Measurements from ENCODE around the gene PSMB9. TPM values are rescaled to one million over a fixed set of nuclear protein-coding genes. Genes with fewer than 3 reads are reported as not detected.
"Not testable (repeated sequence)": the region's sequence is repeated elsewhere in the genome, so short reads cannot be mapped to it uniquely, and the experiment has no call there.

PSMB9 gene
- total RNA-seq, 3 donors from 2014 or later = 208 to 241 (median 210) TPM

GRCh38 chr6:32862725-32863124 lies 8.7 kb downstream of the PSMB9 start:
- H3K36me3 Mint-ChIP-seq (ENCODE audit: insufficient read depth) = peaks cover 29% of the 10 kb centered on the region
- peaks cover 48% of the 10 kb centered on the region for H3K4me1 Mint-ChIP-seq (ENCODE audit: low read depth)
- H3K9me3 Mint-ChIP-seq = no peaks in the 10 kb centered on the region
- ATAC-seq (no peak), DNase-seq (no peak)
- H3K4me3 Mint-ChIP-seq = no peak overlapping the region
- no peaks in the 10 kb centered on the region for H3K27me3 Mint-ChIP-seq (ENCODE audit: low read depth)

GRCh38 chr6:32865724-32866443 lies 11.9 kb downstream of the PSMB9 start:
- Mint-ChIP-seq H3K4me1 (ENCODE audit: low read depth) (peaks cover 34% of the 10 kb centered on the region), H3K27me3 (ENCODE audit: low read depth) (no peaks in the 10 kb centered on the region), H3K9me3 (no peaks in the 10 kb centered on the region), H3K4me3 (no peak overlapping the region), H3K36me3 (ENCODE audit: insufficient read depth) (peaks cover 4% of the 10 kb centered on the region)
- DNase-seq = no peak
- no peak for ATAC-seq

- H3K9me3 Mint-ChIP-seq = no peaks in the 10 kb centered on the region
- H3K36me3 Mint-ChIP-seq (ENCODE audit: insufficient read depth) = peaks cover 2% of the 10 kb centered on the region
- DNase-seq (no peak), ATAC-seq (peak; percentile 35 to 50)
- H3K4me3 Mint-ChIP-seq = peak overlapping the region; percentile 53
- peaks cover 34% of the 10 kb centered on the region for H3K4me1 Mint-ChIP-seq (ENCODE audit: low read depth)
- no peaks in the 10 kb centered on the region for H3K27me3 Mint-ChIP-seq (ENCODE audit: low read depth)
These were observed 13.1 kb downstream of the PSMB9 start for GRCh38 chr6:32867022-32867477.

GRCh38 chr6:32867554-32868256 lies 13.7 kb downstream of the PSMB9 start:
- peaks cover 2% of the 10 kb centered on the region for H3K36me3 Mint-ChIP-seq (ENCODE audit: insufficient read depth)
- H3K9me3 Mint-ChIP-seq = no peaks in the 10 kb centered on the region
- H3K27me3 Mint-ChIP-seq (ENCODE audit: low read depth) = no peaks in the 10 kb centered on the region
- DNase-seq (no peak), ATAC-seq (peak; percentile 13 to 34)
- H3K4me1 Mint-ChIP-seq (ENCODE audit: low read depth) = peaks cover 34% of the 10 kb centered on the region
- H3K4me3 Mint-ChIP-seq = peak overlapping the region; percentile 53

GRCh38 chr6:32868257-32868788 lies 14.3 kb downstream of the PSMB9 start:
- DNase-seq = peak; percentile 89
- peak; percentile 83 to 85 for ATAC-seq
- H3K4me3 Mint-ChIP-seq = no peak overlapping the region
- peaks cover 2% of the 10 kb centered on the region for H3K36me3 Mint-ChIP-seq (ENCODE audit: insufficient read depth)
- H3K4me1 Mint-ChIP-seq (ENCODE audit: low read depth) = peaks cover 34% of the 10 kb centered on the region
- no peaks in the 10 kb centered on the region for H3K9me3 Mint-ChIP-seq
- no peaks in the 10 kb centered on the region for H3K27me3 Mint-ChIP-seq (ENCODE audit: low read depth)

- not testable (repeated sequence) for H3K9me3 Mint-ChIP-seq; DNase-seq; H3K36me3 Mint-ChIP-seq (ENCODE audit: insufficient read depth); H3K4me3 Mint-ChIP-seq; H3K27me3 Mint-ChIP-seq (ENCODE audit: low read depth); H3K4me1 Mint-ChIP-seq (ENCODE audit: low read depth); ATAC-seq
These were observed 20.0 kb downstream of the PSMB9 start for GRCh38 chr6:32873947-32874346.

- DNase-seq (no peak), ATAC-seq (no peak)
- H3K27me3 Mint-ChIP-seq (ENCODE audit: low read depth) = no peaks in the 10 kb centered on the region
- H3K4me3 Mint-ChIP-seq = no peak overlapping the region
- H3K4me1 Mint-ChIP-seq (ENCODE audit: low read depth) = no peaks in the 10 kb centered on the region
- no peaks in the 10 kb centered on the region for H3K9me3 Mint-ChIP-seq
- peaks cover 6% of the 10 kb centered on the region for H3K36me3 Mint-ChIP-seq (ENCODE audit: insufficient read depth)
These were observed 22.6 kb downstream of the PSMB9 start for GRCh38 chr6:32876603-32877002.

- Mint-ChIP-seq H3K9me3 (no peaks in the 10 kb centered on the region), H3K4me3 (no peak overlapping the region), H3K27me3 (ENCODE audit: low read depth) (no peaks in the 10 kb centered on the region), H3K4me1 (ENCODE audit: low read depth) (peaks cover 3% of the 10 kb centered on the region), H3K36me3 (ENCODE audit: insufficient read depth) (peaks cover 6% of the 10 kb centered on the region)
- ATAC-seq (no peak), DNase-seq (no peak)
These were observed 25.7 kb downstream of the PSMB9 start for GRCh38 chr6:32879691-32880090.

GRCh38 chr6:32880962-32881361 lies 27.0 kb downstream of the PSMB9 start:
- DNase-seq; H3K36me3 Mint-ChIP-seq (ENCODE audit: insufficient read depth); ATAC-seq; H3K4me3 Mint-ChIP-seq; H3K9me3 Mint-ChIP-seq; H3K27me3 Mint-ChIP-seq (ENCODE audit: low read depth); H3K4me1 Mint-ChIP-seq (ENCODE audit: low read depth): not testable (repeated sequence)

GRCh38 chr6:32882879-32883250 lies 28.9 kb downstream of the PSMB9 start:
- no peak for DNase-seq
- Mint-ChIP-seq H3K27me3 (ENCODE audit: low read depth) (no peaks in the 10 kb centered on the region), H3K4me3 (no peak overlapping the region), H3K36me3 (ENCODE audit: insufficient read depth) (peaks cover 6% of the 10 kb centered on the region), H3K4me1 (ENCODE audit: low read depth) (peaks cover 3% of the 10 kb centered on the region), H3K9me3 (no peaks in the 10 kb centered on the region)
- ATAC-seq = peak; percentile 55 to 61

GRCh38 chr6:32883789-32884188 lies 29.8 kb downstream of the PSMB9 start:
- Mint-ChIP-seq H3K4me3 (no peak overlapping the region), H3K36me3 (ENCODE audit: insufficient read depth) (peaks cover 6% of the 10 kb centered on the region), H3K27me3 (ENCODE audit: low read depth) (no peaks in the 10 kb centered on the region), H3K4me1 (ENCODE audit: low read depth) (peaks cover 3% of the 10 kb centered on the region), H3K9me3 (no peaks in the 10 kb centered on the region)
- ATAC-seq (no peak), DNase-seq (no peak)

GRCh38 chr6:32885698-32886286 lies 31.8 kb downstream of the PSMB9 start:
- DNase-seq (no peak), ATAC-seq (peak; percentile 50 to 60)
- H3K36me3 Mint-ChIP-seq (ENCODE audit: insufficient read depth) = no peaks in the 10 kb centered on the region
- no peaks in the 10 kb centered on the region for H3K9me3 Mint-ChIP-seq
- no peak overlapping the region for H3K4me3 Mint-ChIP-seq
- H3K4me1 Mint-ChIP-seq (ENCODE audit: low read depth) = peaks cover 3% of the 10 kb centered on the region
- H3K27me3 Mint-ChIP-seq (ENCODE audit: low read depth) = no peaks in the 10 kb centered on the region

GRCh38 chr6:32886681-32887383 lies 32.8 kb downstream of the PSMB9 start:
- no peak for ATAC-seq
- DNase-seq = no peak
- no peaks in the 10 kb centered on the region for H3K9me3 Mint-ChIP-seq
- H3K36me3 Mint-ChIP-seq (ENCODE audit: insufficient read depth) = no peaks in the 10 kb centered on the region
- H3K27me3 Mint-ChIP-seq (ENCODE audit: low read depth) = no peaks in the 10 kb centered on the region
- peaks cover 3% of the 10 kb centered on the region for H3K4me1 Mint-ChIP-seq (ENCODE audit: low read depth)
- H3K4me3 Mint-ChIP-seq = no peak overlapping the region

GRCh38 chr6:32887616-32888015 lies 33.6 kb downstream of the PSMB9 start:
- Mint-ChIP-seq H3K9me3 (no peaks in the 10 kb centered on the region), H3K27me3 (ENCODE audit: low read depth) (no peaks in the 10 kb centered on the region), H3K36me3 (ENCODE audit: insufficient read depth) (no peaks in the 10 kb centered on the region), H3K4me3 (no peak overlapping the region), H3K4me1 (ENCODE audit: low read depth) (peaks cover under 1% of the 10 kb centered on the region)
- DNase-seq (no peak), ATAC-seq (no peak)
